ENCODE data around the gene DOCK9.
A peak's percentile ranks its signal among the peaks of the same experiment; 100 is the strongest.
"Not testable (repeated sequence)": the region's sequence is repeated elsewhere in the genome, so short reads cannot be mapped to it uniquely, and the experiment has no call there.

DOCK9 gene

DNA sequence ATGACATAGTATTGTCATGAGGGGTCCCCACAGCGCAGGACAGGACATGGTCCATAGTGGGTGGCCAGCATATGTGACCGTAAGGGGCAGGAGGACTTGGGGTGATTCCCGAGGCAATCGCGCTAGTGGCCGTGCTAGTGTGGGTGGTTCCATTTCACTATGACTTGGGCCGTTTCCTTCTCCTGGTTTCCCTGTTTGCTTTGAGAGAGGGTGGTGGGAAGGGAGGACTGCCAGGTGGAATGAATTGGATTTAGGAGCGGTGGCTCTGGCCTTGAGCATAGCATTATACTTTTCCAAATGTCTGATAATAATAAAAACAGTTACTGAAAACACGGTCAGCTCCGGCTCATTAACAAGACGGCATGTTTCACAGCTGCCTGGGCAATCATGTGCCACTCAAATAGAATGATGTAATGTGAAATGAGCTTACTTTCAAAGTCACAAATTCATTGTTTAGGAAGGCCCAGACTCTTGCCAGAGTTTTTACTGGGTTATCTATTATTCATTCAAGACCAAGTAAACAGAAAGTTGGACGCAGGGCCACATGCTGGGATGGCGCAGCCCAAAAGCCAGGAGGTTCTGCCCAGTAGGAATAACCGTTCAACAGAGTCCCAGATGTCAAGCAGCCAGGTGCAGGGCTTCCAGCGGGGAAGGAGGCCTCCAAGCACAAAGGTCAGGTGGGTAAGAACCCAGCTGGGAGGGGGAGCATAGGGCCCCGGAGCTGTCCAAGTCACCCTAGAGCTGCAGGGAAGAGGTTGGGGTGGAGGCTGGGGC lies 205.8 kb downstream of the DOCK9 start:
- DNase-seq (ENCODE audit: low read depth): no peak

GRCh38 chr13:98769736-98770135 lies 208.1 kb downstream of the DOCK9 start:
- DNase-seq (ENCODE audit: low read depth): no peak

- no peak for DNase-seq (ENCODE audit: low read depth)
Measured at GRCh38 chr13:98768522-98768921, 209.3 kb downstream of the DOCK9 start.

DNA sequence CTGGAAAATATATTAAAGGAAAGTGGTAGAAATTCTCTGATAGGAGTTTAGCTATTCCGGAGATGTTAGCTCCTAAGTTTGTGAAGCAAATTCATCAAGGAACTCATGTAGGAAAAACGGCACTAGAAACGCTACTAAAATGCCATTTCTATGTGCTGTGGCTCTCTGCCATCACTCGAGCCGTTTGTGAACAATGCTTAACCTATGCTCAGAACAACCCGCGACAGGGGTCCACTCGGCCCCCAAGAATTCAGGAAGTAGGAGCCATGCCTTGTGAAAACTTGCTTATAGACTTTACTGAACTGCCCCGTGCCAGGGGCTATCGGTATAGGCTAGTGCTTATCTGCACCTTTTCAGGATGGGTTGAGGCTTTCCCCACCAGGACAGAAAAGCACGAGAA lies 211.2 kb downstream of the DOCK9 start:
- DNase-seq (ENCODE audit: low read depth): no peak

- DNase-seq (ENCODE audit: low read depth): no peak
Measured at GRCh38 chr13:98765996-98766519, 211.8 kb downstream of the DOCK9 start.

DNA sequence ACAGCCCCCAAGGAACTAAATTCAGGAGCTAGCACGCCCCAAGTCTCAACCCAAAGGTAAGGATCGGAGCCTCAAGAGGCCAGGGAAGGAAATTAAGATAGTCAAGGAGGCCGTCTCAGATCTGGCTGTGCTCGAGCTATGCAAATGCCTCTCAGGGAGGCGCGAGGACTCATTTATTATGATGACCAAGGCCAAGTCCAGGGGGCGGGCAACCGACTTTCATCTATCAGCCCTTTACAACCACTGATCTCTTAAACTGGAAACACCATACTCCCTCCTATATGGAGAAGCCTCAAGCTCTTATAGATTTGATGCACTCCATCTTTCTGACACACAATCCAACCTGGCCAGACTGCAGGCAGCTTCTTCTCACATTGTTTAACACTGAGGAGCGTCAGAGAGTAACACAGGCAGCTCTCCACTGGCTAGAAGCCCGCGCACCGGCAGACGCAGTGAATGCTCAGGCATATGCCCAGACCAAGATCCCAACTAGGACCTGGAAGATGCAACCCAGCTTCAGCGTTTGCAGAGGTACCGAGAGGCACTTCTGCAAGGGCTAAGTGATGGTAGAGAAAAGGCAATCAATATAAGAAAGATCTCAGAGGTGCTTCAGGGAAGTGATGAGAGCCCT lies 215.8 kb downstream of the DOCK9 start:
- no peak for DNase-seq (ENCODE audit: low read depth)

DNA sequence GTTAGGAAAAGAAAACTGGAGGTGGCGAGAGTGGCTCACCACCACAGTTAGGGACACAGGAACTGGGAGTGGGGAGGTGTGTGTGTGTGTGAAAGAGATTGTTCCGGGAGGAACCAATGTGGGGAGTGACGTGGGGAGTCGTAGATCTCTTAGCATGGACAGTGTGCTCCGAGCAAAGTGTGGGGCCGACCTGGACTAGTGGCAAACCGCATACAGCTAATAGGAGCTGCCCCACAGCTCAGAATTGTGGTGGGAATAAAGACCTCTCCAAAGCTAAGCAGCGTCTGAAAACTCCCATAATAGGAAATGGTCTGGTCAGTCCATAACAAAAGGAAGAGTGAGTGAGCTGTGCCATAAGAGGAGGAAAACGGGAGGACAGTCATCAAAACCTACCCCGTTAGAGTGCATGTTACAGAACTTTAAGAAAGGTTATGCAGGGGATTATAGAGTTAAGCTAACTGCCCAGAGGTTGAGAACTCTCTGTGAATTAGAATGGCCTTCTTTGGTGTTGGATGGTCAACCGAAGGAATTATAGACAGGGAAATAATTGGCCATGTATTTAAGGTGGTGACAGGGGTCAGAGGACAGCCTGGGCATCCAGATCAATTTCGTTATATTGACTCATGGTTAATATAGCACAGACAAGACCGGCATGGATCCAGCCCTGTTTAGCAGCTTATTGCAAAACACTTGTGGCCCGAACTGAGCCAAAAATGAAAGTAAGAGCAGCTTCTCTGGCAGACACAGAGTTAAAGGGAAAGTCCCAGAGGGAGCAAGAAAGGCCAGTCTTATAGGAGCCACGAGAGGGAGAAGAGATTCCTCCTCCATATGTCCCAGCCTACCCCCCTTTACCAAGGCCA lies 216.5 kb downstream of the DOCK9 start:
- no peak for DNase-seq (ENCODE audit: low read depth)

- DNase-seq (ENCODE audit: low read depth): no peak
Measured at GRCh38 chr13:98755729-98756128, 222.1 kb downstream of the DOCK9 start.

- DNase-seq (ENCODE audit: low read depth): no peak
Measured at GRCh38 chr13:98755116-98755515, 222.7 kb downstream of the DOCK9 start.

- DNase-seq (ENCODE audit: low read depth): not testable (repeated sequence)
Measured at GRCh38 chr13:98754468-98754867, 223.4 kb downstream of the DOCK9 start.

DNA sequence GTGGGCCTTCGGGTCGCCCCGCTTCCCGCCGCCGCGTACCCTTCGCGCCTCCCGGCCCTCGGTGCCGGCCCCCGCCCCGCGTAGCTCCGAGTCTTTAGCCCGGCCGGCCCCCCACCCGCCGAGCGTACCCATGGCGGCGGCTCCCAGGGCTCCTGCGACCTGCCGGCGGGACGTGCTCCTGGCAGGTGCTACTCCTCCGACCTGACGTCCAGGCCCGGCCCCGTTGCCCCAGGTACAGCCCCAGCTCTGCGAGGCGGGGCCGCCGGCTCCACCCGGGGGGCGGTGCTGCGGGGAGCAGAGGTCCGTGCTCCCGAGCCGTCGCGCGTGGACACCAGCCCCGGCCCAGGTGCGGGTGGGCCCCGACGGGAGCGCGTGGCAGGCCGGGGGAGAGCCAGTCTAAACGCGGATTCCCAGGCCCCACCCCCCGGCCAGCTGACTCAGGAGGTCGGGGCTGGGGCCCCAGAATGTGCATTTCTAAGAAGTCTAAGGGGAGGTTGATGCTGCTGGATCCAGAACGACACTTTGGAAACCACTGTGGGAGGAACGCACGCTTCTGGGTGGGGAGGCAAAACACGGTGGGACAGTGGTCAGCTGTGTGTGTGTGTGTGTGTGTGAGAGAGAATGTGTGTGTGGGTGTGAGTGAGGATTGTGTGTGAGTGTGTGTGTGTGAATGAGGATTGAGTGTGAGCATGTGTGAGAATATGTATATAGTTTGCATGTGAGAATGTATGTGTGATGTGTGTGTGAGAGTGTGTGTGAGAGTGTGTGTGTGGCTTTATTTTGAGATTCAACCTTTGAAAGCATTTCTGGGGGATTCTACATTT lies 225.2 kb downstream of the DOCK9 start, which contains the start of gene SLC15A1:
TSS of gene SLC15A1 (minus strand) at position 206 of the 824 bp plus-strand sequence. CDS start at position 132, 74 bp downstream.
- no peak for DNase-seq (ENCODE audit: low read depth)

GRCh38 chr13:98751861-98752466 lies 225.9 kb downstream of the DOCK9 start:
- DNase-seq (ENCODE audit: low read depth): no peak

DNA sequence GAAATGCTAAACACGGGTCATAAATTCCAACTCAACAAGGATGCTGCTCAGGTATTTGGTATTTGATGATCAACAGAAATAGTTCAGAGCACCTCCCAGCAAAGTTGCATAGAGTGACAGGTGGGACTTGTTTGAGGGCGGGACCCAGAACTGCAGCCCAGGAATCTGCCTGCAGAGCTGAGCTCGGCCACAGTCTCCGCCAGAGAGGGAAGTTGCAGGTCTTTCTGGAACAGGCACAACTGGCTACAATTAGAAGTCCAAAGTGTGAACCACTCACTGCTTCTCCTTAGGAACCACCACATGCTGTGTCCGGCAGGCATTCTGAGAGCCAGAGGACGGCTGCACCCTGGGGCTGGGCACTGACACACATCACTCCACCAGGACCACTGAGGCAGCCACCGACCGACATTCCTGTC lies 226.5 kb downstream of the DOCK9 start:
- no peak for DNase-seq (ENCODE audit: low read depth)

- DNase-seq (ENCODE audit: low read depth): peak; percentile 69
Measured at GRCh38 chr13:98749501-98749900, 228.4 kb downstream of the DOCK9 start.

GRCh38 chr13:98746968-98747367 lies 230.9 kb downstream of the DOCK9 start:
- peak; percentile 8 for DNase-seq (ENCODE audit: low read depth)
